Measurements from ENCODE around the gene FGF12.

The FGF12 gene

DNA sequence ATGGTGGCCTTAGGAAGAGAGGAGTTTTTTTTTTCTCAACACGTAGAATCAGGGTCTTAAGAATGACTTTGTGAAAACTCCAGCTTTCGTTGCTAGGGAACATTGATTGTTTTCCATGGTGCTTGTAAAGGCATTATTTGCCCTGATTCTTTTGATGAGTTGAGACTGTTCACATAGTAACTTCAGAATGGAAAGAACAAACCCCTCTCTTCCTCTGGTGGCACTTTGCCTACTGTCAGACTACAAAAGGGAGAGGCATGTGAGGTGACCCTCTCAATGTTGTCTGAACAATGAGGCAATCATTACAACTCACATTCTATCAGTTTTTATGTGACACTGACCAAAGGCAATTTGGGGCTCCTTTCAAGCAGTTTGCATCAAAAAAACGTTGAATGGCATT is 477.8 kb downstream of the FGF12 start:
- H3K4me3 ChIP-seq (replicated peaks; ENCODE audit: low read depth, low read length), result no peak overlapping the region
- TF ChIP-seq, protein P1, sequence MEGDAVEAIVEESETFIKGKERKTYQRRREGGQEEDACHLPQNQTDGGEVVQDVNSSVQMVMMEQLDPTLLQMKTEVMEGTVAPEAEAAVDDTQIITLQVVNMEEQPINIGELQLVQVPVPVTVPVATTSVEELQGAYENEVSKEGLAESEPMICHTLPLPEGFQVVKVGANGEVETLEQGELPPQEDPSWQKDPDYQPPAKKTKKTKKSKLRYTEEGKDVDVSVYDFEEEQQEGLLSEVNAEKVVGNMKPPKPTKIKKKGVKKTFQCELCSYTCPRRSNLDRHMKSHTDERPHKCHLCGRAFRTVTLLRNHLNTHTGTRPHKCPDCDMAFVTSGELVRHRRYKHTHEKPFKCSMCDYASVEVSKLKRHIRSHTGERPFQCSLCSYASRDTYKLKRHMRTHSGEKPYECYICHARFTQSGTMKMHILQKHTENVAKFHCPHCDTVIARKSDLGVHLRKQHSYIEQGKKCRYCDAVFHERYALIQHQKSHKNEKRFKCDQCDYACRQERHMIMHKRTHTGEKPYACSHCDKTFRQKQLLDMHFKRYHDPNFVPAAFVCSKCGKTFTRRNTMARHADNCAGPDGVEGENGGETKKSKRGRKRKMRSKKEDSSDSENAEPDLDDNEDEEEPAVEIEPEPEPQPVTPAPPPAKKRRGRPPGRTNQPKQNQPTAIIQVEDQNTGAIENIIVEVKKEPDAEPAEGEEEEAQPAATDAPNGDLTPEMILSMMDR (IDR thresholded peaks at IDR 0.05; ENCODE audit: low read depth, low read length, missing control alignments), result no peak
- DNase-seq (ENCODE audit: extremely low read depth, low read depth), result no peak

DNA sequence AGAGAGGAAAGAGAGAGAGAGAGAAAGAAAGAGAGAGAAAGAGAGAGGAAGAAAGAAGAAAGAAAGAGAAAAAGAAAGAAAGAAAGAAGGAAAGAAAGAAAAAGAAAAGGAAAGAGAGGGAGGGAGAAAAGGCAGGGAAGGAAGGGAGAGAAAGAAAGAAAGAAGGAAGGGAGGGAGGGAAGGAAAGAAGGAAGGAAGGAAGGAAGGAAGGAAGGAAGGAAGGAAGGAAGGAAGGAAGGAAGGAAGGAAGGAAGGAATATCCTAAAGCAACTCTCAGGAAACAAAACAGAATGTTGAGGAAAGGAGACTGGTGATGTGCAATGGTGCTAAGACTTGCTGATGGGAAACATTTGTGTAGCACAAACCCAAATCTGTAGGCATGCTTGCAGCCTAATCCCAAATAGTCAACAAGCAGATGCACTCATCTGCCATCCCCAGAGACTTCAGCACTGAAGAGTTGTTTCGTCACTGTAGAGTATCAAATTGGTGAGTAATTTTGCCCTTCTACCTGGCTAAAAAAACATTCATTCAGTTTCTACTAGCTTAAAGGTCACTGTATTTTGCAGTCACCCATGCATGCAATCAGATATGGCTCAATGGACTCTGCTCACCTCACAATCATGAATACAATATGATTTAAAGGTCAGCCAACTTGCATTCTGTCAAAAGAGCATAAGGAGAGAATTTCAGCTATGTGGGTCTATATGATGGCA is 480.3 kb downstream of the FGF12 start:
- DNase-seq (ENCODE audit: extremely low read depth, low read depth), result no peak
- H3K4me3 ChIP-seq (replicated peaks; ENCODE audit: low read depth, low read length), result no peak overlapping the region
- TF ChIP-seq, protein P1 (IDR thresholded peaks at IDR 0.05; ENCODE audit: low read depth, low read length, missing control alignments), result no peak

DNA sequence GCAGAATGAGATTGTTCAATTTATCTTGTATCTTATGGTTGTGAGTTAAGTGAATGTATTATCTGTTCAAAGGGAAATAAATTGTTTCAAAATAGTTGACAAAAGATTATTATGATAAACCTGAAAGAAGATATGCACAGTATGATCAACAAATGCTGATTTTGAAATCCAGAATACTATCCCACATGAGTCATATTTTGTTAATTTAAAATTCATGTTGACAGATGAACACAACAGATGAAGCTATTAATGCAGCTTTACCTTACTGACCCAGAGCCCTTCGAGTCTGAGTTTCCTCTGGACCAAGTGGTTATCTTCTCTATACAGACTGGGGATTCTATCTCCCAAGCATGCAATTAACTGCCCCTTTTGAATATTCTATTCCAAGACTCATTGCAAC is 482.8 kb downstream of the FGF12 start:
- H3K4me3 ChIP-seq (replicated peaks; ENCODE audit: low read depth, low read length), result no peak overlapping the region
- TF ChIP-seq, protein P1 (IDR thresholded peaks at IDR 0.05; ENCODE audit: low read depth, low read length, missing control alignments), result no peak
- no peak for DNase-seq (ENCODE audit: extremely low read depth, low read depth)

DNA sequence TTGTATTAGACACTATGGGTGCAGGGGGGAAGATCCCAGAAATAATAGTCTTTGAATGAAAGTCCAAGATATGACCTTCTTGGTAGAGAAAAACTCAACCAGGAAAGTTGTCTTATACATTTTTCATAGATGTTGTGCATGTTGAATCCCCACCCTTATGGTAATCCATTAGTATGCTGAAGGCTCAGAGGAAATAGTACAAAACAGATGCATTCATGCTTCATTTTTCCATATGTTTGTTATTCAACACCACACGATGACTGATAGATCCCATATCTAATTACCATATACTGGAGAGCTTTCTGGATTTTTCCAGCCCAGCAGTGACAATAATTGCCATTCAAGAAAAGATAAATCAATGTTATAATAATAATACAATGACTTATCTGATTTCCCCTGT is 487.4 kb downstream of the FGF12 start:
- DNase-seq (ENCODE audit: extremely low read depth, low read depth), result no peak
- TF ChIP-seq, protein P1 (IDR thresholded peaks at IDR 0.05; ENCODE audit: low read depth, low read length, missing control alignments), result no peak

DNA sequence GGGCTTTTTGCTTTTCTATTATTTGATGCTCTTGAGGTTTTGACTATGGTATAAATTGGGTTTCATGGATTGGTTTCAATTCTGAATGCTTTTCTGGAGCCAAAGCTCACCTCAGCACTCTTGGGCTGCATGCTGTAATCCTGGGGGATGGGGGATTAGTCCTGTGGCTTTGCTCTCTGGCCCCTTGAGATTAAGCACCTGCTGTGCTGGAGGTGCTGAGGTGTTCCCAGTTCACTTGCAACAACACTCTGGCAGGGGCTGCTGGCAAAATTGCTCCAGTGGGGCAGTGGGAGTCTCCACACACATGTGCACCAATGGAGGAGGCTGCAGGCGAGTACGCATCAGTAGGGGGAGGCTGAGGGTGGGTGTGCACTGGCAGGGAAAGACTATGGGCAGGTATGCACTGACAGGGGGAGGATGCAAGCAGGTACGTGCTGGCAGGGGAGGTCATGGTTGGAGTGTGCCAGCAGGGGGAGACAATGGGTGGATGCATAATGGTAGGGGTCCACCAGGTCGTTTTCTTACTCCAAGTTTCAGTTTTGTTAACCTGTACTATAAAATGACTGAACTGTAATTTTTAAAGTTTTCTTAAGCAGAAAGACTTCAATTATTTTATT is 489.2 kb downstream of the FGF12 start:
- no peak overlapping the region for H3K4me3 ChIP-seq (replicated peaks; ENCODE audit: low read depth, low read length)
- no peak for DNase-seq (ENCODE audit: extremely low read depth, low read depth)
- TF ChIP-seq, protein P1 (IDR thresholded peaks at IDR 0.05; ENCODE audit: low read depth, low read length, missing control alignments), result no peak

More for the DNA sequence above, 487.4 kb downstream of the FGF12 start:
- H3K4me3 ChIP-seq (replicated peaks; ENCODE audit: low read depth, low read length), result no peak overlapping the region

DNA sequence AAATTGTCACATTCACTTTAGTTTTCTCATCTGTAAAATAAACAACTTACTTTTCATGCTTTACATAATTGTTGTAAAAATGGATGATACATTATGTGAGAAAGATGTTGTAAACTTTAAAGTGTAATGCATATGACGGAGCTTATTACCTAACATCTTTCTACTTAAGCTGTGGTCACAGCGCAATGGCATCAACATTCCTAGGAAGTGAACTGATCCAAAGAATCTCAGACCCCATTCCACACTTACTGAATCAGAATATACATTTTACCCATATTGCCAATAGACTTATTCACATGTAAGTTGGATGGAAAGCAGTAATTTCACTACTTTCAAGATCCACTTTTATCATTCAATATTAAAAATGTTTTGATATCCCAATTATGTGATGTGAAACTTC is 497.5 kb downstream of the FGF12 start:
- TF ChIP-seq, protein P1 (IDR thresholded peaks at IDR 0.05; ENCODE audit: low read depth, low read length, missing control alignments), result no peak
- DNase-seq (ENCODE audit: extremely low read depth, low read depth), result no peak
- H3K4me3 ChIP-seq (replicated peaks; ENCODE audit: low read depth, low read length), result no peak overlapping the region
